COR-L47 (cell line): ENCODE data around the gene NPLOC4.

Experiments used
- DNase-seq: peaks from one replicate; lab custom pipeline; 2025; lab: John Stamatoyannopoulos, UW

NPLOC4 gene

DNA sequence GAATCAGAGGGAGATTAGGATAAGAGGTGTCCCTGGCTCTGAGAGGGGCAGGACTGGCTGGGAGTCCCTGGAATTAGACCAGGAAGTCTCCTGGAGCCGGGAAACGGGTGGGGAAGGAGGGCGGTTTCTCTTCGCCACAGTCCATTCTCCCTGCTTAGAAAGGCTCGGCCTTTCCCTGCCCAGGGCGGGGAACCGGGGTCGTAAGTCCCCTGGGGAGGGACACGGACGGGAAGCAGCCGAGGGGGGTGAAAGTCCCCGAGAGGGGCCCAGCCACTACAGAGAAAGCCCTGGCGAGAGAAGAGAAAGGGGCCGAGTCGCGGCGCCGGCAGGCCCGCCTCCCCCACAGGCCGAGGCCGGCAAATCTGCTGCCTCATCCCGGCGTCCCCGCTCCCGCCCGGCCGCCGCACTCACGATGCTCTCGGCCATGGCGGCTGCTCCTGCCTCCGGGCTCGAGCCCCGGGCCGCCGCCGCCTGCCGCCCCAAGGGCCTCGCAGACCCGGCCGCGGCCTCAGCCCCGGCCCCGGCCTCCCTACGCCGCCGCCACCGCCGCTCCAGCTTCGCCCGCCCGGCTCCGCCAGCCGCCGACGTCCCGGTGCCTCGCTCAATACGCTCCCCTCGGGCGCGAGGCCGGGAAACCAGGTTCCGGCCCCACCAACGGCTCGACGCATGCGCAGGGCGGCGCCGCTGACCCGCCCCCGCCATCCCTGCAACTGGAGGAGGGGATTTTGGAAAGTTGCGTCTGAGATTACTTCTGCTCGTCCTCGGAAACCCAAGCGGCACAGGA lies at the start of gene NPLOC4, which contains the start of gene TSPAN10:
Gene NPLOC4, minus strand, starts transcription at position 608 of the 784 bp plus-strand sequence. Its CDS starts 182 bp downstream, at position 426.
Gene TSPAN10, plus strand, starts transcription at position 692 of the 784 bp plus-strand sequence. CDS start 5,217 bp downstream, outside the sequence.
- peak; percentile 74 for DNase-seq

DNA sequence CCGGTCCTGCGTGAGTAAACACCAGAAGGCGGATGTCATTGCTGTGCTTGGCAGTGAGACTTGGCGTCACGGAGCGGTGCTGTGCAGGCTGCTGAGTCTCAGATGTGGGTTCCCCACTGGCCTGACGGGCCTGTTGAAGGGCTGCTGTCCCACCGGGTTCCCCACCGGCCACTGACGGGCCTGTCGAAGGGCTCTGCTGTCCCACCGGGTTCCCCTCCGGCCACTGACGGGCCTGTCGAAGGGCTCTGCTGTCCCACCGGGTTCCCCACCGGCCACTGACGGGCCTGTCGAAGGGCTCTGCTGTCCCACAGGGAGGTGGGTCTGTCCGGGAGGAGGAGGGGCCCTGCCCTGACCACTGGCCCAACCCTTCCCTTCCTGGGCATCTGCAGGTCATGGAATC lies 49.7 kb upstream of the NPLOC4 start:
- no peak for DNase-seq

DNA sequence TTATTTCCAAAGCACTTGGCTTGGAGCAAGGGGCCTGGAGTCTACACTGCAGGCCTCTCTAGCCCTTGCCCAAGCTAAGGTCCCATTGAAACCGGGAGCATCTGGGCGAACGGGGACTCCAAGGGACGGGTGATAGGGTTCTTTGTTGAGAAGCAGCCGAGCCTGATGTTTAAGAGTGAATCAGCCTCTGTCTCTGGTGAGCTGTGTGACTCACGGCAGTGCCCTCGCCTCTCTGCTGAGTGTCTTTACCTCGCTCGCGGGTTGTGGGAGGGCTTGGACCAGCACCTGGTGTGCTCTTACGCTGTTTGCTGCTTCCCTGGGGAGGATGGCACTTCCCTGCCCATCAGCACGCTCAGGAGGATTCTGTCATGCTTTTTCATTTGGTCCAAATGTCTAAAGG lies 48.2 kb upstream of the NPLOC4 start:
- no peak for DNase-seq

DNA sequence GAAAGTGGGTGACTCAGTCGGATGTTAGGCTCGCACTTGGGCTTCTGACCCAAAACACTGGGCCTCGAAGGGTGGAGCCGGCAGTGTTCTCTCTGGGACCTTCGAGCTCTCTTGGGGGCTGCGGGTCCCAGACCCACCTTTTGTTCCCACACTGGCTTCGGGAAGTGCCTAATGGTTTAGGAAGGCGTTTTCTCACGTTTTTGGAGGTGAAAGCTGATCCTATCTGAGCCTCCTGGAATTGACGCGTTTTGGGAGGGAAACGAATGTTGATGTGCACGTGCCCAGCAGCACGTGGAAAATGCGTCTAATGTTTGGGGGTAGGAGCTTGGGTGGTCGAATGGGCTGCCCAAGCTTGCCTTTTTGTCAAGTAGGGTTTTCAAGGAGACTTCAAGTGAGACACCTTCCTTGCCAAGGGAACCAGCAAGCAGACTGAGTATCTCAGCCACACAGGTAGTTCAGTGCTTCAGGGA lies 47.6 kb upstream of the NPLOC4 start:
- no peak for DNase-seq

DNA sequence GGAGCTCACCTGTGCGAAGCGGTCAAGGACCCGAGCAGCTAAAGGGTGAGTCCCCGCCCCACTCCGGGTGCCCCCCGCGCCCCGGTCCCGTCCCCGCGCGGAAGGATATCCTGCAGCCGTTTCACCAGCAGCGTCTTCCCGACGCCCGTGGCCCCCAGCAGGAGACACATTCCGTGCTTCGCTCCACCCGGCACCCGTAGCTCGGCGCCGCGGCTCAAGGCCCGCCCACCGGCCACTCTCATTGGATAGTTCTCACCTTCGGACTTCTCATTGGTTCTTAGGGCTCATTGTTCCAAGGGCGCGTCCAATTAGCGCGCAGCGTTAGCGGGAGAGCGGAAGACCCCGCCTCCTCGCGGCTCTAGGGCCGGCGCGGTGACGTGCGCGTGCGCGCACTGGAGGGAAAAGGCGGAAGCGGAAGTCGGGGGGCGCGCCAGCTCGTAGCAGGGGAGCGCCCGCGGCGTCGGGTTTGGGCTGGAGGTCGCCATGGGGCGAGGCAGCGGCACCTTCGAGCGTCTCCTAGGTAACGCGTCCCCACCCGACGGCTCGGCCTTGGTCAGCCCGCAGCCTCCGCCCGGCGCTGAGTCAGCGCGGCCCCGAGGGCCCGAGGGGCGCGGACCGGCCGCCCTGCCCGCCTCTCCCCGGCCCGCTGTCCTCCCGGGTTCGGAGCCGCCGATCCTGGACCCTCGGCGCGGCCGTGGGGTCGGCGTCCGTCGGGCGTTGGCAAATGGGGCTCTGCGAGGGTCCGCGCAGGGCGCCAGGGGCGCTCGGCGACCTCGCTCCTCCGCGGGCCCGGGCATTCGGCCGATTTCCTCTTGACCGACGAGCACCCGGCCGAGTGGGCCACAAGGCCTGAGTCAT lies 46.9 kb upstream of the NPLOC4 start, which contains the start of the genes ARL16 and HGS:
Gene ARL16, minus strand, starts transcription at position 214 of the 858 bp plus-strand sequence. Its CDS starts 44 bp downstream, at position 170.
Gene HGS, plus strand, starts transcription at position 428 of the 858 bp plus-strand sequence. Its CDS starts 56 bp downstream, at position 484.
- DNase-seq, result peak; percentile 99

DNA sequence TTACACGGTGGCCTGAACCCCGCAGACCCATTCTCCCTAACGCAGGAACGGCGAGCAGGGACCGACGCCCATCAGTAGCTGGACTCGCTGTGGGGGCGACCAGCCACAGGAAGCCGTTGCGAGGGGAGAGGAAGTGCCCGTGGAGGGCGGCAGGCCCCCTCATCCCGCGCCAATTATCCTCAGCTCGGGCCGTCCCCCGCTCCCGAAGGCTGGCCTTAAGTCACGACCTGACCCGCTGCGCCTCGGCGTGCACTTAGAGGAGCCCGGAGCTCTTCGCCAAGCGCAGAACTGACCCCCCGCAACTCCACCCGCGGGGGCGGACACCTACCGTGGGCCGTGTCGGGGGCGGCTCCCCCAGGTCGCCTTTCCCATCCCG lies 46.3 kb upstream of the NPLOC4 start:
- no peak for DNase-seq

DNA sequence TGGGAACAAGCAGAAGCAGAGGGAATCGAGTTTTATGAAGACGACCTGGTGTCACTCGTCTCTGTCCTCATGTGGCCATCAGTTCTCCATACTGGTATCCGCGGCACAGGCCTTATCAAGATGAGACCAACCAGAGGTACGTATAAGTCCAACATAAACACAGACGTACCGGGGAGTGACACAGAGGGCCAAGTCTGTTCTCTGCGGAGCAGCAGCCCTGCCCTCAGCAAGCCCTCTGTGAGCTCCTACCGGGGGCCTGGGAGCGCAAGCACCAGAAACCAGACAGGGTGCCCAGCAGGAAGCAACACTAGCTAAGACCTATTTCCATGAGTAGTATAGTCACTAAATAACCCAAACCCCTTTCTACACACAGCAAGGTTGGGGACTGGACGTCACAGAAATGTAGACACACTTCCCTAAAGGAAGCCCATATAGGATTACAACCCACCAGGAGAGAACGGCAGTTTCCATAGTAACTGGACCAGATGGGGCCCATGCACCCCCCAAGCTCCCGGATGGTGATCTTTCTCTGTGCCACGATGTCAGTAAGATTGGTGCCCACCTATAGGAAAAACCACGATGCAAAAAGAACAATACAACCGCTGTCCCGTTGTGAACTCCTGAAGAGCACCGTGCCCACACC lies 45.8 kb upstream of the NPLOC4 start:
- DNase-seq, result no peak

DNA sequence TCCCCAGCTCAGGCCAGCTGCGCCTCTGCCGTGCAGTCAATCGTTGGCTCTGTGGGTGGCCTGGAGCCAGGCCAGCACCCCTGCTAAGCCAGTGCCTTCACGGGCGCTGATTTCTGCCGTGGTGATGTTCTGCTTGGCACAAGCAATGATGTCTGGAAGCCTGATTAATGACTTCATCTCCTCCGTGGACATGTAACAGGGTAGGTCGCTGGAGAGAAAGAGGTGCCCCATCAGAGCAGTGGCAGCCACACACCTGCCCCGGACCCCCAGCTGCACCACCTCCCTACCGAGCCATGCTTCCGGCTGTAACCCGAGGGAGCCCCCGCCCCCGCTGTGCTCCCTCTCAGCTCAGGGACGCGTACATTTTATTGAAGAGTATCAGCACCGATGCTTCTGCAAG lies 44.8 kb upstream of the NPLOC4 start:
- peak; percentile 93 for DNase-seq

DNA sequence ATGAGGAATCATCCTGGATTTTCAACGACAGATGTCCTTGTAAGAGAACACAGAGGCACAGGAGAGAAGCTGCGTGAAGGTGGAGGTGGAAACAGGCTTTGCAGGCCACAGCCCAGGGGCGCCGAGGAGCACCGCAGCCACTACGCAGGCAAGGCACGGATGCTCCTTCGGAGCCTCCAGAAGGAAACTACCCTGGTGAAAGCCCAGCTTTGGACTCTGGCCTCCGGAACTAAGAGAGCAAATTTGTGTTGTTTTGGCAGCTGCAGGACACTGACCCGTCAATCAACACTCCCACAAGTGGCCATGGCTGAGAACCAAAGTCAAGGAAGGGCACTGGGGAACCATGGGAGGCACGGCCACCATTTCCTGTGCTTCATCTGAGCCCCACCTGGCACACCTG lies 43.2 kb upstream of the NPLOC4 start:
- no peak for DNase-seq

DNA sequence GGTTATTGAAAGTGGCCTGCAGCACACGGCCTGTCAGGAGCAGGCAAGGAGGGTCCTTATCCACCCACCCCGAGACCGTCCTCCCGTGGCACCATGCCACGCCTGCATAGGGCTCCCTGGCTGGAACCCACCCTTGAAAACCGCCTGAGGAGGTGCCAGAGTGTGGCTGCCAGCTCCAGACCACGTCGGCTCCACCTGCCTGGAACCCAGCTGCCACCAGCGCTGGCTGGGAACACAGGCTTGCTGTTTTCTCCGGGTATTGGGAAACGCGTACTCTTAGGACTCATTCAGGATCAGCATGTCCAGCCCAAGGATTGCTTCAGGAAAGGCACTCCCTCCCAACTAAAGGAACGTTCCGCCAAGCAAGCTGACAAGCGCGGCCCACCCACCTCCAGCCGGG lies 40.0 kb upstream of the NPLOC4 start:
- DNase-seq, result no peak

DNA sequence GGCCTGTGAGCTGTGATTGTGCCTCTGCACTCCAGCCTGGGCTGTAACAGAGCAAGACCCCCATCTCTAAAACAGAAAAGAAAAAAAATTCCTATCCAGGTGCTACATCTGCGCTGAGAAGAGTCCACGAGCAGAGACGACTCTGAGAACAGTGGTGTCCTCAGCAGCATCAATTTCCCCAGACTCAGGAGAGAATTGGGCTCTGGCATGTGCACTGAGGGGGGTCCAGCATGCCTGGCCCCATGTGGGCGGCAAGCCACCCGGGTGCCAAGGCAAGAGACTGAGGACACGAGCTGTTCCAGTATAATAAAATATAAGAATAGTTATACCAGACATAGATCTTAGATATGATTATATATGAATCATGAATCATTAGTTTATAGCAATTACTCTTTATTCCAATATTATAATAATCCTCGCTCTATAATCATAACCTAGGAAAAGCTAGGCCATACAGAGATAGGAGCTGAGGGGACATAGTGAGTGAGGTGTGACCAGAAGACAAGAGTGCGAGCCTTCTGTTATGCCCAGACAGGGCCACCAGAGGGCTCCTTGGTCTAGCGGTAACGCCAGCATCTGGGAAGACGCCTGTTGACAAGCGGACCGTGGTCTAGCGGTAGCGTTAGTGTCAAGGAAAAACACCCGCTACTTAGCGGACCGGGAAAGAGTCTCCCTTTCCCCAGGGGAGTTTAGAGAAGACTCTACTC lies 38.8 kb upstream of the NPLOC4 start:
- peak; percentile 20 for DNase-seq

DNA sequence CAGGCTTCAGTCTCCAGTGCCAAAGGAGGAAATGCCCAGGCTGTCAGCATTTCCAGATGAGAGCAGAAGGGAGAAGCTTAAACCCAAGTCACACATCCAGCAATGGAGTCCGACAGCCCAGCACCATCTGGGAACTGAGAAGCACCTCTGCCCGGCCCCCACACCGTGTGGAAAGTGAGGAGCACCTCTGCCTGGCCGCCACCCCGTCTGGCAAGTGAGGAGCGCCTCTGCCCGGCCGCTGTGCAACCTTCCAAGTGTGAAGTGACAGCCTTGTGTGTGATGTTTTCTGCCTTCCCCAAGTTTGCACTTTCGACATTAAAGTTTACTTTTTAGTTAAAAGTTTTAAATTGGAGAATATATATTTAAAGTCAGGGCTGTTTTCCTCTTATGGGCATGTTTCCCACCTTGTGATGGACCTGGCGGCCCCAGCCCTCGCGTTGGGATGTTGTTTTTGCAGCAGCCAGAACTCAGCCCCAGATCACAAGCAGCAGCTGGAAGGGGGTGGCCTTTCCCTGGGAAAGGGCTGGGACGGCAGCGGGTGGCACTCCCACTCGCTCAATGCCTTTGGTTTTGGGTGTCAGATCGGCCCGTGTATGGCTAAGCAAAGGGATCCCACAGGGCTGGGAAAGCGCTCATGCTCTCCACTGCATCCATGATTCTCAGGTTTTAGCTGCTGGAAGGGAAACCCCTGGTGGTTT lies 36.8 kb upstream of the NPLOC4 start:
- DNase-seq, result no peak

DNA sequence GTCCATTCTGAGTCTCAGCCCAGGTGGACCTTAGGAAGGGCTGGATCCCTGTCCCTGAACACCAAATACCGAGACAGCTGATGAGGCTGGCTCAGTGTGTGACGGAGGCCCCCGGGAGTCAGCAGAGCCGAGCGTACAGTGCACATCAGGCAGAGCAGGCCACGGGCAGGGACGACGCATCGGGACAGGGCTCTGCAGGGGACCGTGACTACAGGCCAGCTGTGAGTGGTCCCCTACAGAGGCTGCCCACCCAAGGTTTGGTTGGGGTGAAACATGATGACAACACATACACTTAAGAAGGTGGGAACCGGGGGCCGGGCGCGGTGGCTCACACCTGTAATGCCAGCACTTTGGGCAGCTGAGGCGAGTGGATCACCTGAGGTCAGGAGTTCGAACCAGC lies 36.0 kb upstream of the NPLOC4 start:
- no peak for DNase-seq

DNA sequence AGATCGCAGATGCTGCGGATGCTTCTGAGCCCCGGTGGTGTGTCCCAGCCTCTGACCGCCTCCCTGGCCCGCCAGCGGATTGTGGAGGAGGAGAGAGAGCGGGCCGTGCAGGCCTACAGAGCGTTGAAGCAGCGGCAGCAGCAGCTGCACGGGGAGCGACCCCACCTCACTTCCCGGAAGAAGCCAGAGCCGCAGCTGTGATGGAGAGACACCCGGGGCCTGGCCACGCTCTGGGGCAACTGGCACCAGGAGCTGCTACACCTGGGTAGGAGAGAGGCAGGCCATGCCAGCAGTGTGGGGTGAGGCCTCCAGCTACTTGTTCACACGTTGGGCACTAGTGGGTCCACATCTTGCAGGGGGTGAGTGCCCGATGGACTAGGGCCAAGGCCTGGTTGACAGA lies 35.6 kb upstream of the NPLOC4 start:
- no peak for DNase-seq

DNA sequence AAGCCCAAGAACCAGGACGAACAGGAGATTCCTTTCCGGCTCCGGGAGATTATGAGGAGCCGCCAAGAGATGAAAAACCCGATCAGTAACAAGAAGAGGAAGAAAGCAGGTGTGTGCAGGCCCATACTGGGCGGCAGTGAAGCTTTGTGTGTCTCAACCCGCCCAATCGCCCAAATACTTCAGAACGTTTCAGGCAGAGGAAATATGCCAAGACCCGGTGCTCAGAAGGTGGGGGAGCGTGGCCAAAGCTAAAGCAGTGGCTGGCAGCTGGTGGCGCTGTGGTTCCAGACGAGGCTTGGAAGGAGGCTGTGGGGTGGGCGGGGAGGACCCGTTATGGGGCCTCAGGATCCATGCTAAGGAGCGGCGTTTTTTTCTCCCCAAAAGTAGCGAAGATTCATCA lies 30.8 kb upstream of the NPLOC4 start:
- DNase-seq, result no peak

DNA sequence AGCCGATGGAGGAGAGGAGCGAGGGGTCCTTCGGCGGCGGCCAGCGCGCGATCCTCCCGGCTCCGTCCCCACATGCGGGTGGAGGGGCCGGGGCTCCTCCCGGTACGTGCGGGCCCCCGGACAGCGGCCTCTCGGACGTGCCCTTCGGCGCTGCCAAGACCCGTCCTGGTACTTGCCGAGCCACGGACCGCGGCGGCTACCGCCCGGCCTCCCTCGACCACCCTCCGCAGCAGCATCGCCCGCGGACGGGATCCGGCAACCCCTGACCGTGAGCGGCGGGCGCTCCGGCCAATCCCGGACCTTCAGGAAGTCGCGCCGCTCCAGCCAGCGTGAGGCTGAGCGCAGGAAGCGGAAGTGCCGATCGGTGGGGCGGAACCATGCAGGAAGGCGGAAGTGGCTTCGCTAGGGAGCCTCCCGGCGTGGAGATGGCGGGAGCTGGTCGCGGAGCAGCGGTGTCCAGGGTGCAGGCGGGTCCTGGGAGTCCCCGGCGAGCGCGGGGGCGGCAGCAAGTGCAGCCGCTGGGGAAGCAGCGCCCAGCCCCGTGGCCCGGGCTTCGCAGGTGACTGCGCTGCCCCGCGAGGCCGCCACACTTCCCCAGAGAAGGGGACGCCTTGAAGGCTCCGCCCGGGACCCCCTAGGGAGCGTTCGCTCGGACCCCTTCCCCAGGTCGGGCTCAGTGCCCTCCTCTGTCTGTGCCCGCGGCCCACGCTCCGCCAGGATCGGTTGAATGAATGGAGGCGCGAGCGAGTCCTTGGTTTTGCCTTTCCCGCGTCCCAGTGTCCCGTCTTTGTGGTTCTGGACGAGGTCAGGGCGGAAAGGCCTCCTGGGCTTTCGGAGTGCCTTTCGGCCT lies 29.7 kb upstream of the NPLOC4 start, which contains the start of the genes CCDC137 and OXLD1:
Gene CCDC137, plus strand, starts transcription at position 396 of the 850 bp plus-strand sequence. Its CDS starts 30 bp downstream, at position 426.
Gene OXLD1, minus strand, starts transcription at position 264 of the 850 bp plus-strand sequence. Its CDS starts 28 bp downstream, at position 236.
- peak; percentile 96 for DNase-seq

DNA sequence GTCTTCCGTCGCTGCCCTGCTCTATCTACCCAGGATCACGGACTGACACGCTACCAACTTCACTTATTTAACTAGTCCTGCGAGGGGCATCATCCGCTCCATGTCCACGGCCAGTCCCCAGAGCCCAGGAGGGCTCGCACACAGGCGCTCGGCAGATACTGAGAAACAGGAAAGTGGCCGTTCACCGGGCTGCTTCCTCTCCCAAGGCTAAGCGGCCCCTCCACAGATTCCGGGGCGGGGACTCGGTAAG lies 29.1 kb upstream of the NPLOC4 start:
- no peak for DNase-seq

DNA sequence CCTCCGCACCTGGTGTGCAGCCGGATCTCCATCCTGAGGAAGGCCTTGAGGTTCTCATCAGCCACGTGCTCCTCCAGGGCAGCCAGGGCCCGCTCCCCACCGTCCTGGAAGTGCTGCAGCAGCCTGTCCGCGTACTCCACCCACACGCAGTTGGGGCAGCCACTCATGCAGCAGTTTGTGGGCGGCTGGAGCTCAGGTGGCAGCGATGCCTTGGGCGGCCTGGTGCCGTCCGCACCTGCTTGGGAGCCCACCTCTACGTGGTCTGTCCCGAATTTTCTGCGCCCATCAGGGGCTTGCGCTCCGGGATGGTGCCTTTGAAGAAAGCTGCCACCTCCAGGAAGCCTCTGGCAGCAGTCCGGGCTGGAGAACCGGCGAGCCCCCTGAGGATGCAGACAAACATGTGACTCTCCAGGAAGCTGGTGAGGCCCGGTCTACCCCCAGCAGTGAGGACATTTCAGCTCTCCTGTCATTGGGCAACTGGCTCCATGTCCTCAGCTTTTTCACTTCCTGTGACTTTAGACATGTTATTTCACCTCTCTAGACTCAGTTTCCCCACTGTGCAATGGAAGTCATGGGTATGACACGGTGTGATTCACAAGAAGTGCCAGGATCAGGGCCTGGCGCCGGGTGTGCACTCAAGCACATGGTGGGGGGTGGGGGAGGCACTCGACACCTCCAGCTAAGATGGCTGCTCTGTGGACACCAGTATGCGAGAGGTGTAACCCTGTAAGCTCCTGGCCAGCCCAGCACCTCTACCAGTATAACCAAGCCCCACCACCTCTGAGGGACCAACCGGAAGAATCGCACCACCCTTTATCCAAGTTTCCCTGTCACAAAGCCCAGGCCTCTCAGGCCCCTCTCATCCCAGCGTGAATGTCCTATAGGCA lies 28.5 kb upstream of the NPLOC4 start:
- DNase-seq, result peak; percentile 9

DNA sequence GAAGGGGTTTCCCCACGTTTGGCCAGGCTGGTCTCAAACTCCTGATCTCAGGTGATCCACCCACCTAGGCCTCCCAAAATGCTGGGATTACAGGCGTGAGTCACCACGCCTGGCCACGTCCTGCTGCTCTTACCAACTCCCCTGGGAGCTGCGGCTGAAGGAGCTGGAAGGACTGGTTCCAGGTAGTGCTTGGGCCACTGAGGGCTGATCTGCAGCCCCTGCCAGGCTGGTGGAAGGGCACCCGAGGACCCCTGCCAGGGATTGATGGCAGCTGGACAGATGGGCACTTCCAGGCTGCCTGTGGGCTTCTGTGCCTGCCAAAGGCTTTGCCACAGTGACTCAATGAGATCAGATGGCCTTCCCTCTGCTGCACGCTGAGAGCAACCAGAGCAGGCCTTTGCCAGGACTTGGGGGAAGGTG lies 27.1 kb upstream of the NPLOC4 start:
- no peak for DNase-seq
